ENCODE measurements around the gene IL10RB. TPM values are rescaled to one million over a fixed set of nuclear protein-coding genes. Genes with fewer than 3 reads are reported as not detected.

The IL10RB gene
- total RNA-seq, 4 donors from 2014 or later: 28.1 to 47.7 (median 32.3) TPM

GRCh38 chr21:33339918-33340317 is 73.8 kb downstream of the IL10RB start:
- Histone ChIP-seq H3K4me3 (no peak overlapping the region), H3K4me1 (peaks cover 0 to 8% (median 0%) of the 10 kb centered on the region in 3 donors), H3K9me3 (no peaks in the 10 kb centered on the region), H3K27me3 (no peaks in the 10 kb centered on the region), H3K36me3 (peaks cover 0 to 74% (median 3%) of the 10 kb centered on the region in 3 donors), H3K27ac (no peak overlapping the region)
- intact Hi-C loops (cut with DNase I): no loop called here
- DNase-seq: no peak
- WGBS, 2 donors: 42 to 48% methylated on average over 2 of the region's 2 CpGs
- no peak for TF ChIP-seq POLR2A (IDR thresholded peaks at IDR 0.05)
- TF ChIP-seq, protein P1, sequence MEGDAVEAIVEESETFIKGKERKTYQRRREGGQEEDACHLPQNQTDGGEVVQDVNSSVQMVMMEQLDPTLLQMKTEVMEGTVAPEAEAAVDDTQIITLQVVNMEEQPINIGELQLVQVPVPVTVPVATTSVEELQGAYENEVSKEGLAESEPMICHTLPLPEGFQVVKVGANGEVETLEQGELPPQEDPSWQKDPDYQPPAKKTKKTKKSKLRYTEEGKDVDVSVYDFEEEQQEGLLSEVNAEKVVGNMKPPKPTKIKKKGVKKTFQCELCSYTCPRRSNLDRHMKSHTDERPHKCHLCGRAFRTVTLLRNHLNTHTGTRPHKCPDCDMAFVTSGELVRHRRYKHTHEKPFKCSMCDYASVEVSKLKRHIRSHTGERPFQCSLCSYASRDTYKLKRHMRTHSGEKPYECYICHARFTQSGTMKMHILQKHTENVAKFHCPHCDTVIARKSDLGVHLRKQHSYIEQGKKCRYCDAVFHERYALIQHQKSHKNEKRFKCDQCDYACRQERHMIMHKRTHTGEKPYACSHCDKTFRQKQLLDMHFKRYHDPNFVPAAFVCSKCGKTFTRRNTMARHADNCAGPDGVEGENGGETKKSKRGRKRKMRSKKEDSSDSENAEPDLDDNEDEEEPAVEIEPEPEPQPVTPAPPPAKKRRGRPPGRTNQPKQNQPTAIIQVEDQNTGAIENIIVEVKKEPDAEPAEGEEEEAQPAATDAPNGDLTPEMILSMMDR (IDR thresholded peaks at IDR 0.05): no peak

DNA sequence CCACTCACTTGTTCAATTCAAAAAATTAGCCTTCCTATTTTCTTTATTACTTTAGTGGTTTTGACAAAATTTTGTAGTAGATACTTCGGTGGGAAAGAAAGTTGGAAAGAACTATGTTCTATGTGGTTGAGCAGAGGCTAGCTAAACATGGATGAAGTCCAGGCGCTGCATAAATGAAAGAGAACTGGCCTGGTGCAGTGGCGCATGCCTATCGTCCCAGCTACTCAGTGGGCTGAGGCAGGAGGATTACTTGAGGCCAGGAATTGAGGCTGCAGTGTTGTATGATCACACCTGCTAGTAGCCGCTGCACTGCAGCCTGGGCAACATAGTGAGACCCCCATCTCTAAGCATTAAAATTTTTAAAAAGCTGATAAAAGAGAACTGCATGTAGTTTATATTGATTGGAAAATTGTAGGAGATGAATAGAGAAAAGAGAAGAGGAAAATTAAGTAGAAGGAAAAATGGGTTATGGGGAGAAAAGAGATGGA is 79.6 kb downstream of the IL10RB start:
- no peak overlapping the region for H3K4me3 ChIP-seq
- H3K27me3 ChIP-seq: no peaks in the 10 kb centered on the region
- 84 to 90% methylated on average over 5 of the region's 5 CpGs for WGBS, 2 donors
- intact Hi-C loops (cut with DNase I): no loop called here
- DNase-seq: no peak
- no peaks in the 10 kb centered on the region for H3K9me3 ChIP-seq
- H3K36me3 ChIP-seq: peaks cover 3 to 98% (median 4%) of the 10 kb centered on the region in 3 donors
- no peak overlapping the region for H3K27ac ChIP-seq
- TF ChIP-seq, protein P1 (IDR thresholded peaks at IDR 0.05): no peak
- H3K4me1 ChIP-seq: no peaks in the 10 kb centered on the region

Other genes starting within 250 kb of the IL10RB start
- gene OLIG2, start 240.4 kb upstream of the IL10RB start, total RNA-seq: not detected
- not detected for gene OLIG1, start 196.2 kb upstream of the IL10RB start, total RNA-seq
- 10 to 100 TPM in 1 of 4 donors, 1 to 10 TPM in 3; 4.0 to 13.3 (median 7.0) TPM for gene IFNAR2, start 36.4 kb upstream of the IL10RB start, total RNA-seq
- gene IFNAR1, start 58.6 kb downstream of the IL10RB start, total RNA-seq: 10 to 100 TPM; 12.4 to 19.3 (median 15.5) TPM
- 10 to 100 TPM; 43.0 to 65.6 (median 61.1) TPM for gene IFNGR2, start 137.0 kb downstream of the IL10RB start, total RNA-seq
- gene TMEM50B, start 213.6 kb downstream of the IL10RB start, total RNA-seq: 10 to 100 TPM; 18.3 to 48.1 (median 33.6) TPM
- 1 to 10 TPM in 3 of 4 donors, under 1 TPM in 1; 0.57 to 1.9 (median 1.6) TPM for gene DNAJC28, start 225.3 kb downstream of the IL10RB start, total RNA-seq

All from esophagus squamous epithelium (tissue), 5 donors.